ENCODE results near the gene EFCAB5. TPM values are rescaled to one million over a fixed set of nuclear protein-coding genes. Genes with fewer than 3 reads are reported as not detected.
A peak's percentile ranks its signal among the peaks of the same experiment; 100 is the strongest.
"Not testable (repeated sequence)": the region's sequence is repeated elsewhere in the genome, so short reads cannot be mapped to it uniquely, and the experiment has no call there.

EFCAB5 gene
- total and polyA plus RNA-seq, 4 donors = under 0.01 to 0.05 TPM; not detected in 2

GRCh38 chr17:30011934-30012333 is 70.5 kb downstream of the EFCAB5 start:
- H3K9me3 ChIP-seq (ENCODE audit: control insufficient read depth in 4 of 4, low read length in 3 of 4); H3K27me3 ChIP-seq (ENCODE audit: control insufficient read depth in 4 of 4, insufficient read depth in 4 of 4, low read length in 3 of 4); H3K36me3 ChIP-seq (ENCODE audit: control insufficient read depth in 4 of 4, insufficient read depth in 3 of 4, low read depth in 1 of 4, low read length in 3 of 4); H3K27ac ChIP-seq (ENCODE audit: low read depth in 1 of 2, low read length in 2 of 2); DNase-seq (ENCODE audit: low spot score); H3K9ac ChIP-seq (ENCODE audit: low read depth in 1 of 2, low read length in 2 of 2); H3K4me3 ChIP-seq (ENCODE audit: low read depth in 1 of 3, low read length in 3 of 3); H3K4me1 ChIP-seq (ENCODE audit: control insufficient read depth in 4 of 4, insufficient read depth in 4 of 4, low read length in 3 of 4): not testable (repeated sequence)
- 87% methylated on average over 9 of the region's 10 CpGs for WGBS

GRCh38 chr17:30021708-30022317 is 80.4 kb downstream of the EFCAB5 start:
- Histone ChIP-seq H3K9me3 (ENCODE audit: control insufficient read depth in 4 of 4, low read length in 3 of 4) (no peaks in the 10 kb centered on the region), H3K4me3 (ENCODE audit: low read depth in 1 of 3, low read length in 3 of 3) (no peak overlapping the region), H3K27me3 (ENCODE audit: control insufficient read depth in 4 of 4, insufficient read depth in 4 of 4, low read length in 3 of 4) (no peaks in the 10 kb centered on the region), H3K36me3 (ENCODE audit: control insufficient read depth in 4 of 4, insufficient read depth in 3 of 4, low read depth in 1 of 4, low read length in 3 of 4) (no peaks in the 10 kb centered on the region), H3K9ac (ENCODE audit: low read depth in 1 of 2, low read length in 2 of 2) (no peak overlapping the region), H3K4me1 (ENCODE audit: control insufficient read depth in 4 of 4, insufficient read depth in 4 of 4, low read length in 3 of 4) (no peaks in the 10 kb centered on the region), H3K27ac (ENCODE audit: low read depth in 1 of 2, low read length in 2 of 2) (no peak overlapping the region)
- TF ChIP-seq RAD21 (IDR thresholded peaks at IDR 0.05) = peak; percentile 77 to 83
- TF ChIP-seq NR2F2 (IDR thresholded peaks at IDR 0.05) = no peak
- peak; percentile 64 for TF ChIP-seq CTCF (IDR thresholded peaks at IDR 0.05; ENCODE audit: low read depth, low read length, missing input control)
- no peak for TF ChIP-seq RXRA (IDR thresholded peaks at IDR 0.05)
- 25% methylated on average over 4 of the region's 4 CpGs for WGBS
- DNase-seq (ENCODE audit: low spot score) = no peak

GRCh38 chr17:30025325-30025724 is 83.9 kb downstream of the EFCAB5 start:
- not testable (repeated sequence) for H3K9me3 ChIP-seq (ENCODE audit: control insufficient read depth in 4 of 4, low read length in 3 of 4); H3K4me1 ChIP-seq (ENCODE audit: control insufficient read depth in 4 of 4, insufficient read depth in 4 of 4, low read length in 3 of 4); DNase-seq (ENCODE audit: low spot score); H3K36me3 ChIP-seq (ENCODE audit: control insufficient read depth in 4 of 4, insufficient read depth in 3 of 4, low read depth in 1 of 4, low read length in 3 of 4); H3K9ac ChIP-seq (ENCODE audit: low read depth in 1 of 2, low read length in 2 of 2); H3K27me3 ChIP-seq (ENCODE audit: control insufficient read depth in 4 of 4, insufficient read depth in 4 of 4, low read length in 3 of 4); H3K27ac ChIP-seq (ENCODE audit: low read depth in 1 of 2, low read length in 2 of 2); H3K4me3 ChIP-seq (ENCODE audit: low read depth in 1 of 3, low read length in 3 of 3)
- WGBS = no CpG with 5 or more reads among the region's 2 CpGs

GRCh38 chr17:30027676-30028075 is 86.2 kb downstream of the EFCAB5 start:
- no peak for DNase-seq (ENCODE audit: low spot score)
- Histone ChIP-seq H3K9me3 (ENCODE audit: control insufficient read depth in 4 of 4, low read length in 3 of 4) (no peaks in the 10 kb centered on the region), H3K36me3 (ENCODE audit: control insufficient read depth in 4 of 4, insufficient read depth in 3 of 4, low read depth in 1 of 4, low read length in 3 of 4) (no peaks in the 10 kb centered on the region), H3K4me3 (ENCODE audit: low read depth in 1 of 3, low read length in 3 of 3) (no peak overlapping the region), H3K27ac (ENCODE audit: low read depth in 1 of 2, low read length in 2 of 2) (no peak overlapping the region), H3K27me3 (ENCODE audit: control insufficient read depth in 4 of 4, insufficient read depth in 4 of 4, low read length in 3 of 4) (no peaks in the 10 kb centered on the region), H3K4me1 (ENCODE audit: control insufficient read depth in 4 of 4, insufficient read depth in 4 of 4, low read length in 3 of 4) (no peaks in the 10 kb centered on the region), H3K9ac (ENCODE audit: low read depth in 1 of 2, low read length in 2 of 2) (no peak overlapping the region)
- 78% methylated on average over 4 of the region's 4 CpGs for WGBS
- no peak for TF ChIP-seq HNF4G (IDR thresholded peaks at IDR 0.05)
- no peak for TF ChIP-seq MAX (IDR thresholded peaks at IDR 0.05)
- TF ChIP-seq EGR1 (IDR thresholded peaks at IDR 0.05; ENCODE audit: low read depth in 2 of 2) = no peak
